T-cell (primary cell): ENCODE data around the gene PABPN1L. TPM values are rescaled to one million over a fixed set of nuclear protein-coding genes. Genes with fewer than 3 reads are reported as not detected.

Source experiments
- ATAC-seq, 4 experiments: fragments of 200-7000 bp in 3 of 4; fragments of 150-1000 bp in 1 of 4; cut with Tn5 transposase; replicated peaks in 1 of 4; 1 replicate in 3 of 4; 2 replicates in 1 of 4; pipeline ENCODE4 v1.10.0; 2021; ENCODE audit warnings: moderate library complexity in 3 of 4, mild to moderate bottlenecking in 2 of 4, moderate number of reproducible peaks in 1 of 4
- CTCF ChIA-PET, 2 donors: fragments of 300-600 bp; sonication (Branson Sonifier 250); formaldehyde crosslinking; loops; one replicate each; lab custom pipeline; 2022; ENCODE audit warnings: antibody characterized with exemption in 2 of 2; lab: Charles Lee
- POLR2A ChIA-PET, 2 donors: fragments of 300-600 bp; sonication (Branson Sonifier 250); formaldehyde crosslinking; loops; one replicate each; lab custom pipeline; 2022; ENCODE audit warnings: antibody characterized with exemption in 2 of 2; lab: Charles Lee
- DNase-seq, 35 experiments: peaks; one replicate each; pipeline versions ENCODE4 v3.0.0 to v3.0.0-alpha.2; 2013 to 2023
- H3K27ac ChIP-seq: one replicate; pipeline ENCODE4 v1.5.1; 2013; ENCODE audit warnings: low read length
- H3K27me3 ChIP-seq, 2 experiments: replicated peaks in 1 of 2; 1 replicate in 1 of 2; 2 replicates in 1 of 2; pipeline versions ENCODE4 v1.6.1 to v1.7.0; 2013; ENCODE audit warnings: low read length in 1 of 2, mixed read lengths in 1 of 2; ENCODE audit not compliant: control insufficient read depth in 2 of 2, insufficient read depth in 2 of 2; ENCODE audit errors: extremely low read depth in 1 of 2
- H3K36me3 ChIP-seq, 2 donors: 1 replicate in 1 of 2; 2 replicates in 1 of 2; pipeline versions ENCODE4 v1.6.1 to v1.7.0; 2013; ENCODE audit warnings: low read length in 1 of 2; ENCODE audit not compliant: control insufficient read depth in 2 of 2, insufficient read depth in 1 of 2; ENCODE audit errors: extremely low read depth in 1 of 2
- H3K4me1 ChIP-seq, 2 experiments: 1 replicate in 1 of 2; 2 replicates in 1 of 2; pipeline versions ENCODE4 v1.6.1 to v1.7.0; 2013; ENCODE audit warnings: low read length in 2 of 2, mixed read lengths in 1 of 2; ENCODE audit not compliant: insufficient read depth in 2 of 2, control insufficient read depth in 1 of 2; ENCODE audit errors: extremely low read depth in 1 of 2
- H3K4me3 ChIP-seq, 2 donors: 1 replicate in 1 of 2; 2 replicates in 1 of 2; pipeline versions ENCODE4 v1.5.1 to v1.7.0; 2013; ENCODE audit warnings: mild to moderate bottlenecking in 2 of 2, low read length in 1 of 2, moderate library complexity in 1 of 2; ENCODE audit not compliant: control insufficient read depth in 1 of 2; ENCODE audit errors: extremely low read depth in 1 of 2
- H3K9me3 ChIP-seq: 2 replicates; pipeline ENCODE4 v1.7.0; 2013
- H3K27ac Mint-ChIP-seq, 2 donors: one replicate each; pipeline ENCODE4 v1.8.0; 2020 to 2021; ENCODE audit warnings: mild to moderate bottlenecking in 2 of 2, mixed read lengths in 2 of 2
- H3K27me3 Mint-ChIP-seq, 2 donors: one replicate each; pipeline ENCODE4 v1.8.0; 2021 to 2022; ENCODE audit warnings: mixed read lengths in 2 of 2
- H3K36me3 Mint-ChIP-seq: one replicate; pipeline ENCODE4 v1.8.0; 2021; ENCODE audit warnings: mixed read lengths
- H3K4me1 Mint-ChIP-seq, 3 donors: one replicate each; pipeline ENCODE4 v1.8.0; 2020 to 2022; ENCODE audit warnings: mixed read lengths in 3 of 3, mild to moderate bottlenecking in 1 of 3
- H3K4me3 Mint-ChIP-seq, 3 donors: one replicate each; pipeline ENCODE4 v1.8.0; 2020 to 2022; ENCODE audit warnings: mild to moderate bottlenecking in 3 of 3, mixed read lengths in 3 of 3, moderate library complexity in 3 of 3
- H3K9me3 Mint-ChIP-seq, 3 donors: one replicate each; pipeline ENCODE4 v1.8.0; 2020 to 2022; ENCODE audit warnings: mixed read lengths in 3 of 3
- WGBS: methylation state at CpG from one replicate; pipeline ENCODE4 v1.1.5; 2013; ENCODE audit warnings: missing lambda C conversion rate; ENCODE audit not compliant: insufficient coverage; 5-methylcytosine and 5-hydroxymethylcytosine counted together
- total RNA-seq, 35 experiments: library from RNA in 6 of 35; stranded (reverse) in 6 of 35; fragments of 120-200 nt in 1 of 35; gene quantifications; one replicate each; pipeline versions ENCODE4 v1.2.1 to v1.2.4 and lab custom pipeline; 2013 to 2026

Gene PABPN1L
- not detected for total RNA-seq
- total RNA-seq (2013), result not detected
- total RNA-seq (lab: John Stamatoyannopoulos, UW), result 0 to 0.10 (median 0) reads per million in 29 experiments

- CTCF ChIA-PET, result no interaction called here
- peaks cover 0 to 6% (median 4%) of the 10 kb centered on the region in 3 donors for H3K4me1 Mint-ChIP-seq
- Histone ChIP-seq H3K27me3 (peaks cover 0 to 31% of the 10 kb centered on the region in 2 experiments), H3K36me3 (peaks cover 2 to 15% of the 10 kb centered on the region in 2 donors), H3K4me1 (no peaks in the 10 kb centered on the region), H3K4me3 (no peak within 1 kb of the TSS), H3K27ac (no peak within 1 kb of the TSS), H3K9me3 (no peaks in the 10 kb centered on the region)
- peaks cover 5% of the 10 kb centered on the region for H3K36me3 Mint-ChIP-seq
- H3K27ac Mint-ChIP-seq, result no peak within 1 kb of the TSS
- peaks cover 8 to 26% of the 10 kb centered on the region in 2 donors for H3K27me3 Mint-ChIP-seq
- H3K9me3 Mint-ChIP-seq, result no peaks in the 10 kb centered on the region
- DNase-seq, result no peak
- no peak for ATAC-seq
- WGBS, result 90% methylated on average over 6 of the region's 20 CpGs
- POLR2A ChIA-PET, result no interaction called here
- H3K4me3 Mint-ChIP-seq, result no peak within 1 kb of the TSS
These were observed at the start of gene PABPN1L for GRCh38 chr16:88866151-88866920. TSS of gene PABPN1L (minus strand) at chr16:88866660. CDS start at chr16:88866606, 54 bp downstream.

- Histone ChIP-seq H3K36me3 (no peaks in the 10 kb centered on the region), H3K4me3 (no peak overlapping the region), H3K27me3 (peaks cover 0 to 57% of the 10 kb centered on the region in 2 experiments), H3K9me3 (no peaks in the 10 kb centered on the region), H3K4me1 (peaks cover 0 to 5% of the 10 kb centered on the region in 2 experiments), H3K27ac (no peak overlapping the region)
- DNase-seq (no peak), ATAC-seq (no peak)
- POLR2A ChIA-PET, result no interaction called here
- peaks cover 0 to 1% (median 0%) of the 10 kb centered on the region in 3 donors for H3K4me1 Mint-ChIP-seq
- no peaks in the 10 kb centered on the region for H3K36me3 Mint-ChIP-seq
- 95% methylated on average over 16 of the region's 30 CpGs for WGBS
- H3K27me3 Mint-ChIP-seq, result peaks cover 0 to 2% of the 10 kb centered on the region in 2 donors
- no peak overlapping the region for H3K27ac Mint-ChIP-seq
- H3K4me3 Mint-ChIP-seq, result no peak overlapping the region
- CTCF ChIA-PET, result no interaction called here
- no peaks in the 10 kb centered on the region for H3K9me3 Mint-ChIP-seq
These were observed 49.3 kb upstream of the PABPN1L start for GRCh38 chr16:88915639-88916327.

- no peaks in the 10 kb centered on the region for H3K36me3 ChIP-seq
- 60% methylated on average over 1 of the region's 20 CpGs for WGBS
- no peak overlapping the region for H3K4me3 ChIP-seq
- Mint-ChIP-seq H3K27me3 (peaks cover 0 to 2% of the 10 kb centered on the region in 2 donors), H3K9me3 (no peaks in the 10 kb centered on the region), H3K27ac (no peak overlapping the region), H3K4me1 (no peaks in the 10 kb centered on the region), H3K4me3 (no peak overlapping the region), H3K36me3 (no peaks in the 10 kb centered on the region)
- DNase-seq (no peak), ATAC-seq (no peak)
- H3K9me3 ChIP-seq, result no peaks in the 10 kb centered on the region
- peaks cover 0 to 49% of the 10 kb centered on the region in 2 experiments for H3K27me3 ChIP-seq
- POLR2A ChIA-PET, result no interaction called here
- no peaks in the 10 kb centered on the region for H3K4me1 ChIP-seq
- CTCF ChIA-PET, result no interaction called here
- H3K27ac ChIP-seq, result no peak overlapping the region
These were observed 48.4 kb upstream of the PABPN1L start for GRCh38 chr16:88914750-88915368.

- no peaks in the 10 kb centered on the region for H3K9me3 Mint-ChIP-seq
- POLR2A ChIA-PET, result no interaction called here
- 94% methylated on average over 10 of the region's 13 CpGs for WGBS
- Histone ChIP-seq H3K27ac (no peak overlapping the region), H3K4me1 (no peaks in the 10 kb centered on the region), H3K4me3 (no peak overlapping the region), H3K36me3 (no peaks in the 10 kb centered on the region), H3K9me3 (no peaks in the 10 kb centered on the region), H3K27me3 (peaks cover 0 to 46% of the 10 kb centered on the region in 2 experiments)
- CTCF ChIA-PET, result no interaction called here
- DNase-seq (no peak), ATAC-seq (no peak)
- H3K4me3 Mint-ChIP-seq, result no peak overlapping the region
- H3K27me3 Mint-ChIP-seq, result peaks cover 0 to 2% of the 10 kb centered on the region in 2 donors
- no peaks in the 10 kb centered on the region for H3K36me3 Mint-ChIP-seq
- no peak overlapping the region for H3K27ac Mint-ChIP-seq
- no peaks in the 10 kb centered on the region for H3K4me1 Mint-ChIP-seq
These were observed 47.4 kb upstream of the PABPN1L start for GRCh38 chr16:88913870-88914269.

- Mint-ChIP-seq H3K27ac (no peak overlapping the region), H3K4me1 (no peaks in the 10 kb centered on the region), H3K36me3 (no peaks in the 10 kb centered on the region), H3K4me3 (no peak overlapping the region), H3K27me3 (peaks cover 0 to 2% of the 10 kb centered on the region in 2 donors), H3K9me3 (no peaks in the 10 kb centered on the region)
- no peaks in the 10 kb centered on the region for H3K4me1 ChIP-seq
- no peaks in the 10 kb centered on the region for H3K36me3 ChIP-seq
- H3K27me3 ChIP-seq, result peaks cover 0 to 48% of the 10 kb centered on the region in 2 experiments
- 97% methylated on average over 12 of the region's 16 CpGs for WGBS
- H3K9me3 ChIP-seq, result no peaks in the 10 kb centered on the region
- DNase-seq (no peak), ATAC-seq (no peak)
- no peak overlapping the region for H3K27ac ChIP-seq
- ChIA-PET POLR2A (no interaction called here), CTCF (no interaction called here)
- no peak overlapping the region for H3K4me3 ChIP-seq
These were observed 46.6 kb upstream of the PABPN1L start for GRCh38 chr16:88913001-88913612.

GRCh38 chr16:88912556-88912955 lies 46.1 kb upstream of the PABPN1L start:
- Mint-ChIP-seq H3K36me3 (no peaks in the 10 kb centered on the region), H3K4me1 (no peaks in the 10 kb centered on the region), H3K9me3 (no peaks in the 10 kb centered on the region), H3K27me3 (no peaks in the 10 kb centered on the region), H3K27ac (no peak overlapping the region), H3K4me3 (no peak overlapping the region)
- peaks cover 0 to 45% of the 10 kb centered on the region in 2 experiments for H3K27me3 ChIP-seq
- no peaks in the 10 kb centered on the region for H3K4me1 ChIP-seq
- ChIA-PET POLR2A (no interaction called here), CTCF (no interaction called here)
- no peak for ATAC-seq
- WGBS, result 92% methylated on average over 15 of the region's 15 CpGs
- H3K27ac ChIP-seq, result no peak overlapping the region
- no peak overlapping the region for H3K4me3 ChIP-seq
- H3K9me3 ChIP-seq, result no peaks in the 10 kb centered on the region
- no peaks in the 10 kb centered on the region for H3K36me3 ChIP-seq
- DNase-seq, result no peak
